Sigmoid colon (tissue), 4 donors: ENCODE data around the gene RASSF1.

Source experiments
- EP300 ChIP-seq, 4 donors: sonication (generic); formaldehyde crosslinking; IDR thresholded peaks; one replicate each; pipeline ENCODE4 v1.6.1; 2017; ENCODE audit warnings: antibody characterized with exemption in 4 of 4
- TF ChIP-seq, protein P1 (sequence below), 4 experiments: fragments of 450-650 bp in 3 of 4; fragments of 200-600 bp in 1 of 4; IDR thresholded peaks; one replicate each; pipeline ENCODE4 v1.5.1; 2016 to 2019; ENCODE audit warnings: antibody characterized with exemption in 4 of 4, mild to moderate bottlenecking in 3 of 4, moderate library complexity in 2 of 4

DNA sequence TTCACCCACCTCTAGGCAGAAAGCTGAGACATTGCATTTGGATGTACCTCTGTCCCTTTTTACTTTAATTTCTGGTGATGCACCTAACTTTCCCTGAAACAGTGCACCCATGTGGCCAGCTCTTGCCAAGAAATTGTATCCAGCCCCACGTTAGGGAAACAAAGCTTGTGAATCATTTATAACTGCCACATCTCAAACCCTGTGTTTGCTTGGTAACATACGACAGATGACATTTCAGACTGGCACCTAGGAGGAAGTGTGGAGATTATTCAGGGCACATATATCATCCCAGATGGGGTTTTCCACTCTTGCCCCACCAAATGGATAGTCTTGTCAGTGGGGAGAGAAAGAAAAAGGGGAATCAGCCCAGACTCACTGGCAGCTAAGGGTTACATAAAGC, 12.1 kb upstream of the RASSF1 start:
- TF ChIP-seq, protein P1, sequence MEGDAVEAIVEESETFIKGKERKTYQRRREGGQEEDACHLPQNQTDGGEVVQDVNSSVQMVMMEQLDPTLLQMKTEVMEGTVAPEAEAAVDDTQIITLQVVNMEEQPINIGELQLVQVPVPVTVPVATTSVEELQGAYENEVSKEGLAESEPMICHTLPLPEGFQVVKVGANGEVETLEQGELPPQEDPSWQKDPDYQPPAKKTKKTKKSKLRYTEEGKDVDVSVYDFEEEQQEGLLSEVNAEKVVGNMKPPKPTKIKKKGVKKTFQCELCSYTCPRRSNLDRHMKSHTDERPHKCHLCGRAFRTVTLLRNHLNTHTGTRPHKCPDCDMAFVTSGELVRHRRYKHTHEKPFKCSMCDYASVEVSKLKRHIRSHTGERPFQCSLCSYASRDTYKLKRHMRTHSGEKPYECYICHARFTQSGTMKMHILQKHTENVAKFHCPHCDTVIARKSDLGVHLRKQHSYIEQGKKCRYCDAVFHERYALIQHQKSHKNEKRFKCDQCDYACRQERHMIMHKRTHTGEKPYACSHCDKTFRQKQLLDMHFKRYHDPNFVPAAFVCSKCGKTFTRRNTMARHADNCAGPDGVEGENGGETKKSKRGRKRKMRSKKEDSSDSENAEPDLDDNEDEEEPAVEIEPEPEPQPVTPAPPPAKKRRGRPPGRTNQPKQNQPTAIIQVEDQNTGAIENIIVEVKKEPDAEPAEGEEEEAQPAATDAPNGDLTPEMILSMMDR (IDR thresholded peaks at IDR 0.05): no peak
- TF ChIP-seq EP300 (IDR thresholded peaks at IDR 0.05): no peak
